ENCODE results near the gene TMIE. TPM values are rescaled to one million over a fixed set of nuclear protein-coding genes. Genes with fewer than 3 reads are reported as not detected.

The TMIE gene
- total RNA-seq, 4 donors from 2014 or later, result 0.59 to 0.78 (median 0.72) TPM; not detected in 1

DNA sequence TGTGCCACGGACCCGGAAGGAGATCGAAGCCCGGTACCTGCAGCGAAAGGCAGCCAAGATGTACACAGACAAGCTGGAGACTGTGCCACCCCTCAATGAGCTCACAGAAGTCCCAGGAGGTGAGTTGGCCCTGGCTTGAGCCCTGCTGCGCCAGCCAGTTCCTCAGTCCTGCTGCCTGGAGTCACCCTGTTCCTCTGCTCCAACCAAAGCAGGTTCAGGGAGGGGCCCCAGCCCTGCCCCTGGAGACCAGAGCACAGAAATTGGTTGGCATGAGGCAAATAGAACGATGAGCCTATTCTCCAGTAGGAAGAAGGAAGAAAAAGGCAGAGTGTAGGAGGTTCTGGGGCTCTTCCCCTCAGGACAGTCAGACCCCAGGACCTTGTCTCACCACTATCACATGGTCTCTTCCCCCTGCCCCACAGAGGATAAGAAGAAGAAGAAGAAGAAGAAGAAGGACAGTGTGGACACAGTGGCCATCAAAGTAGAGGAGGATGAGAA is 8.0 kb downstream of the TMIE start:
- Histone ChIP-seq H3K4me1 (peaks cover 21% of the 10 kb centered on the region), H3K27me3 (no peaks in the 10 kb centered on the region), H3K27ac (no peak overlapping the region), H3K9me3 (no peaks in the 10 kb centered on the region), H3K36me3 (no peaks in the 10 kb centered on the region), H3K4me3 (no peak overlapping the region)
- TF ChIP-seq POLR2A (IDR thresholded peaks at IDR 0.05), result no peak
- TF ChIP-seq, protein P1, sequence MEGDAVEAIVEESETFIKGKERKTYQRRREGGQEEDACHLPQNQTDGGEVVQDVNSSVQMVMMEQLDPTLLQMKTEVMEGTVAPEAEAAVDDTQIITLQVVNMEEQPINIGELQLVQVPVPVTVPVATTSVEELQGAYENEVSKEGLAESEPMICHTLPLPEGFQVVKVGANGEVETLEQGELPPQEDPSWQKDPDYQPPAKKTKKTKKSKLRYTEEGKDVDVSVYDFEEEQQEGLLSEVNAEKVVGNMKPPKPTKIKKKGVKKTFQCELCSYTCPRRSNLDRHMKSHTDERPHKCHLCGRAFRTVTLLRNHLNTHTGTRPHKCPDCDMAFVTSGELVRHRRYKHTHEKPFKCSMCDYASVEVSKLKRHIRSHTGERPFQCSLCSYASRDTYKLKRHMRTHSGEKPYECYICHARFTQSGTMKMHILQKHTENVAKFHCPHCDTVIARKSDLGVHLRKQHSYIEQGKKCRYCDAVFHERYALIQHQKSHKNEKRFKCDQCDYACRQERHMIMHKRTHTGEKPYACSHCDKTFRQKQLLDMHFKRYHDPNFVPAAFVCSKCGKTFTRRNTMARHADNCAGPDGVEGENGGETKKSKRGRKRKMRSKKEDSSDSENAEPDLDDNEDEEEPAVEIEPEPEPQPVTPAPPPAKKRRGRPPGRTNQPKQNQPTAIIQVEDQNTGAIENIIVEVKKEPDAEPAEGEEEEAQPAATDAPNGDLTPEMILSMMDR (IDR thresholded peaks at IDR 0.05), result no peak
- no peak for TF ChIP-seq EP300 (IDR thresholded peaks at IDR 0.05)
- no peak for TF ChIP-seq POLR2AphosphoS5 (IDR thresholded peaks at IDR 0.05)
- 79% methylated on average over 1 of the region's 7 CpGs for WGBS
- no peak for DNase-seq (ENCODE audit: low spot score in 2 of 2)

DNA sequence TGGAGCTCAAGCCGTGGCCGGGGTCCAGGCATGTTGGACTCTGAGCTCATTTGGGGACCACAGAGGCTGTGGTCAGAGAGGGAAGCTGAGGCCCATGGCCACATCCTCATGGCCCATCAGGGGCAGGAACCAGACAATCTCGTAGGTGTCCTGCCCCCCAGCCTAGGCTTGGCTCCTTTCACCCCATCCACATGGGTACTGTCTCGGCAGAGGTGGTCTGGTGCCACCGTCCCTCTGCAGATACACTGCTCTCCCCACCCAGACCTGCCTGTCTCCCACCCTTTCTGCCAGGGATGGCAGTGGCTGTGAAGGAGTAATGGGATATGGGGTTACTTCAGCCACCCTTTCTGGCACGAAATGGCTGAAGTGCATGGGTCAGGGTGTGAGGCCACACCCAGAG is 8.5 kb downstream of the TMIE start:
- 93% methylated on average over 6 of the region's 6 CpGs for WGBS
- Histone ChIP-seq H3K4me3 (no peak overlapping the region), H3K4me1 (peaks cover 21% of the 10 kb centered on the region), H3K27ac (no peak overlapping the region), H3K36me3 (no peaks in the 10 kb centered on the region), H3K27me3 (no peaks in the 10 kb centered on the region), H3K9me3 (no peaks in the 10 kb centered on the region)
- TF ChIP-seq POLR2A (IDR thresholded peaks at IDR 0.05), result no peak
- no peak for TF ChIP-seq EP300 (IDR thresholded peaks at IDR 0.05)
- TF ChIP-seq, protein P1 (IDR thresholded peaks at IDR 0.05), result no peak
- no peak for TF ChIP-seq POLR2AphosphoS5 (IDR thresholded peaks at IDR 0.05)
- peak in 1 of 2 donors; percentile 55 for DNase-seq (ENCODE audit: low spot score in 2 of 2)

DNA sequence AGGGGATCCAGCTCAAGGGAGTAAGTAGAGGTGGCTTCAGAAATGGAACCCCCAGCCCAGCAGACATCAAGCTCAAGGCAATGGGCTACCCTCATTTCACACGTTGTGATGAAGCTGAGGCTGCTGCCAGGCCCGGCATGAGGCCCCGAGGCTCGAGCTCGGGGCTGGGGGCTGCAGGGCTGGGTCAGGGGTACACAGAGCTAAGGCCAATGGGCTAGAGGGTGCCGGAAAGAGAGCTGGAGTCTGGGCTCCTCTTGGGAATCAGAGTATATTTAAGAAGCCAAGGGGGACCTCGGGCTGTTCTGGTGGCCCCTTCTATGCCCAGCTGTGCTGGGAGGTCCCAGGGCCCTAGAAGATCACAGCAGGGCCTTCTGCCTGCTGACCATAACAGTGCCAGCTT is 9.0 kb downstream of the TMIE start:
- Histone ChIP-seq H3K27ac (no peak overlapping the region), H3K27me3 (no peaks in the 10 kb centered on the region), H3K4me3 (no peak overlapping the region), H3K9me3 (no peaks in the 10 kb centered on the region), H3K36me3 (no peaks in the 10 kb centered on the region), H3K4me1 (peaks cover 19% of the 10 kb centered on the region)
- TF ChIP-seq POLR2AphosphoS5 (IDR thresholded peaks at IDR 0.05), result no peak
- TF ChIP-seq, protein P1 (IDR thresholded peaks at IDR 0.05), result no peak
- 92% methylated on average over 7 of the region's 7 CpGs for WGBS
- peak; percentile 34 to 36 for DNase-seq (ENCODE audit: low spot score in 2 of 2)

DNA sequence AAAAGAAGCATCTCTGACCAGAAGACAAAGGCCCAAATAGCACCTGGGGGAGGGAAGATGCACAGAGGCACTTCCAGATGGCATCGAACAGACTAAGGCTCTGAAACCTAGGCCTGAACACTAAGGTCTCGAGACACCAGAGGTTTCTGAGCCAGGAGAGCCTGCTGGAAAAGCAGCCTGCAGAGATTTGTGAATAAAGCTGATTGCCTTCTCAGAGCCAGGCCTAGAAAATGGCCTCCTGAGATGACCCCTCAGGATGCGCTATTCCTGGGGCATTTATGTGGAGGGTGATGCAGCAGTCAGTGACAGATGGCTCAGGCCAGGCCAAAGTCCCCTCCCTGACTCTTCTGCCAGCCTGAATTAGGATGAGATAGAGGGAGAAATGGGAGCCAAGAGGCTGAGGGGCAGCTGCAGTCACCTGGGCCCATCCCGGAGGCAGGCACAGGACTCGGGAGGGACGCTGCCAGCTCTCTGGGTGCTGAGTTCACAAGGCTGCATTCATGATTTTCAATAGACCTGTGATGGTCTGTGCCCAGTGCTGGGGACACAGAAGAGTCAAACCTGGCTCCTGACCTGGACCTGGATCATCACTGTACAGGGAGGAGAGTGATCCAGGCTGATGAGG is 9.6 kb downstream of the TMIE start:
- Histone ChIP-seq H3K36me3 (no peaks in the 10 kb centered on the region), H3K27me3 (no peaks in the 10 kb centered on the region), H3K9me3 (no peaks in the 10 kb centered on the region), H3K27ac (no peak overlapping the region), H3K4me3 (no peak overlapping the region), H3K4me1 (peaks cover 14% of the 10 kb centered on the region)
- peak; percentile 35 to 45 for DNase-seq (ENCODE audit: low spot score in 2 of 2)
- TF ChIP-seq, protein P1 (IDR thresholded peaks at IDR 0.05), result no peak
- TF ChIP-seq POLR2A (IDR thresholded peaks at IDR 0.05), result no peak
- TF ChIP-seq EP300 (IDR thresholded peaks at IDR 0.05), result no peak
- TF ChIP-seq POLR2AphosphoS5 (IDR thresholded peaks at IDR 0.05), result no peak
- 100% methylated on average over 5 of the region's 6 CpGs for WGBS

DNA sequence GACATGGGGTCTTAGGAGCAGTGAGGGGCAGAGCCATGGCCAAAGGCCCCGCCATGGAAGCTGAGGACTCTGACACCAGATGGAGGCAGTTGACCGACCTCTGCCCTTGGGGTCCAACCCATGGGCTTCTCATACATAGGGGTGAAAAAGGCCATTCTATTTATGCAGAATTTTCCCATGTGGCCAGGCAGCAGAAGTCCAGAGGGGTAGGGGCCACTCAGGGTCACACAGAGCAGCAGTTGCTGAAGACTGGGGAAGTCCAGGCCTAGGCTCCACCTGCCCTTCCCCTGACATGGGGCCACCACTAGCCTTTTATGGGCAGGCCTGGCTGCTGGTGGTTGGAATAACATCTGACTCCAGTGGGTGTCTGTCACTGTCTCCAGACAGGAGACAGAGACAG is 10.1 kb downstream of the TMIE start:
- Histone ChIP-seq H3K4me3 (no peak overlapping the region), H3K27me3 (no peaks in the 10 kb centered on the region), H3K36me3 (no peaks in the 10 kb centered on the region), H3K9me3 (no peaks in the 10 kb centered on the region), H3K4me1 (peaks cover 8% of the 10 kb centered on the region), H3K27ac (no peak overlapping the region)
- TF ChIP-seq POLR2A (IDR thresholded peaks at IDR 0.05) (no peak), POLR2AphosphoS5 (IDR thresholded peaks at IDR 0.05) (no peak), EP300 (IDR thresholded peaks at IDR 0.05) (no peak)
- TF ChIP-seq, protein P1 (IDR thresholded peaks at IDR 0.05), result no peak
- 86% methylated on average over 2 of the region's 2 CpGs for WGBS
- DNase-seq (ENCODE audit: low spot score in 2 of 2), result peak in 1 of 2 donors; percentile 53

All from suprapubic skin (tissue), 4 donors.